Sigmoid colon (tissue), 4 donors: ENCODE data around the gene TPH2.

Source experiments
- EP300 ChIP-seq, 4 donors: sonication (generic); formaldehyde crosslinking; IDR thresholded peaks; one replicate each; pipeline ENCODE4 v1.6.1; 2017; ENCODE audit warnings: antibody characterized with exemption in 4 of 4
- TF ChIP-seq, protein P1 (sequence below), 4 experiments: fragments of 450-650 bp in 3 of 4; fragments of 200-600 bp in 1 of 4; IDR thresholded peaks; one replicate each; pipeline ENCODE4 v1.5.1; 2016 to 2019; ENCODE audit warnings: antibody characterized with exemption in 4 of 4, mild to moderate bottlenecking in 3 of 4, moderate library complexity in 2 of 4

DNA sequence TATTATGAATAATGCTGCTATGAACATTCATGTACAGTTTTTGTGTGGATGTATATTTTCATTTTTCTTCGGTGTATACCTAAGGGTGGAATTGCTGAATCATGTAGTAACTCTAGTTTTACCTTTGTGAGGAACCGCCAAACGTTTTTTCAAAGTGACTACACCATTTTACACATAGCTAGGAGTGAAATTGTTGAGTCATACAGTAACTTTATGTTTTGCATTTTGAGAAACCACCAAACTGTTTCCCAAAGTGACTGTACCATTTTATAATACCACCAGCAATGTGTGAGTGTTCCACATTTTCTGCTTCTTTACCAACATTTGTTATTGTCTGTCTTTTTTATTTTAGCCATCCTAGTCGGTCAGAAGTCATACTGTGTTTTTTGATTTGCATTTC is 3.1 kb upstream of the TPH2 start:
- TF ChIP-seq, protein P1, sequence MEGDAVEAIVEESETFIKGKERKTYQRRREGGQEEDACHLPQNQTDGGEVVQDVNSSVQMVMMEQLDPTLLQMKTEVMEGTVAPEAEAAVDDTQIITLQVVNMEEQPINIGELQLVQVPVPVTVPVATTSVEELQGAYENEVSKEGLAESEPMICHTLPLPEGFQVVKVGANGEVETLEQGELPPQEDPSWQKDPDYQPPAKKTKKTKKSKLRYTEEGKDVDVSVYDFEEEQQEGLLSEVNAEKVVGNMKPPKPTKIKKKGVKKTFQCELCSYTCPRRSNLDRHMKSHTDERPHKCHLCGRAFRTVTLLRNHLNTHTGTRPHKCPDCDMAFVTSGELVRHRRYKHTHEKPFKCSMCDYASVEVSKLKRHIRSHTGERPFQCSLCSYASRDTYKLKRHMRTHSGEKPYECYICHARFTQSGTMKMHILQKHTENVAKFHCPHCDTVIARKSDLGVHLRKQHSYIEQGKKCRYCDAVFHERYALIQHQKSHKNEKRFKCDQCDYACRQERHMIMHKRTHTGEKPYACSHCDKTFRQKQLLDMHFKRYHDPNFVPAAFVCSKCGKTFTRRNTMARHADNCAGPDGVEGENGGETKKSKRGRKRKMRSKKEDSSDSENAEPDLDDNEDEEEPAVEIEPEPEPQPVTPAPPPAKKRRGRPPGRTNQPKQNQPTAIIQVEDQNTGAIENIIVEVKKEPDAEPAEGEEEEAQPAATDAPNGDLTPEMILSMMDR (IDR thresholded peaks at IDR 0.05), result no peak
- no peak for TF ChIP-seq EP300 (IDR thresholded peaks at IDR 0.05)
